ENCODE data around the gene AQP1. TPM values are rescaled to one million over a fixed set of nuclear protein-coding genes. Genes with fewer than 3 reads are reported as not detected.

The AQP1 gene
- total and polyA plus RNA-seq, 10 of the 15 experiments (the other 5 are each of a cell fraction or from before 2014, with no cell fraction given): 0.03 to 0.64 TPM; not detected in 8

GRCh38 chr7:30971840-30972563, 60.3 kb downstream of the AQP1 start:
- TF ChIP-seq EP300 (IDR thresholded peaks at IDR 0.05; ENCODE audit: borderline replicate concordance in 1 of 2, control insufficient read depth in 1 of 2, low read depth in 2 of 2, low read length in 2 of 2): no peak
- no peak for TF ChIP-seq NRF1 (conservative IDR thresholded peaks at IDR 0.05; ENCODE audit: low read depth, low read length)
- no peak for TF ChIP-seq TCF7 (IDR thresholded peaks at IDR 0.05; ENCODE audit: borderline replicate concordance)
- Histone ChIP-seq H3K79me2 (ENCODE audit: control insufficient read depth, insufficient read depth, low read length) (no peaks in the 10 kb centered on the region), H3K4me1 (ENCODE audit: control insufficient read depth, insufficient read depth, low read length) (peaks cover 13% of the 10 kb centered on the region), H3K27me3 (replicated peaks in 1 of 2; ENCODE audit: control insufficient read depth in 2 of 2, insufficient read depth in 2 of 2, low read length in 1 of 2) (no peaks in the 10 kb centered on the region), H3K4me3 (no peak overlapping the region), H3K9ac (ENCODE audit: control insufficient read depth, insufficient read depth, low read length) (no peak overlapping the region), H4K20me1 (ENCODE audit: control insufficient read depth, insufficient read depth) (no peaks in the 10 kb centered on the region), H3K36me3 (ENCODE audit: control insufficient read depth in 2 of 2, insufficient read depth in 2 of 2, low read length in 1 of 2) (no peaks in the 10 kb centered on the region), H2AFZ (ENCODE audit: control insufficient read depth, low read depth, low read length) (no peak overlapping the region), H3K9me3 (replicated peaks; ENCODE audit: control insufficient read depth, insufficient read depth, low read length) (no peaks in the 10 kb centered on the region), H3K27ac (ENCODE audit: control insufficient read depth, insufficient read depth) (no peak overlapping the region), H3K4me2 (ENCODE audit: control insufficient read depth, insufficient read depth) (no peak overlapping the region)
- intact Hi-C loops (cut with micrococcal nuclease; ENCODE audit: unreplicated experiment) (no loop called here), in situ Hi-C loops (cut with MboI) (no loop called here)
- no peak for ATAC-seq
- DNase-seq (ENCODE audit: low read depth, low spot score): no peak
- ChIA-PET CTCF (interaction anchor here (1.7 to 11.3 kb wide), 6 partner anchors 11 to 172 kb away, joined by 8 to 159 read pairs (median 18); no protein-coding TSS in a partner anchor), RAD21 (ENCODE audit: unreplicated experiment) (no interaction called here), SMC1A (ENCODE audit: uncharacterized antibody, unreplicated experiment) (interaction anchor here (1.3 to 4.8 kb wide), 2 partner anchors 33 to 172 kb away, joined by 3 to 49 read pairs; no protein-coding TSS in a partner anchor), POLR2A (no interaction called here)
- FAIRE-seq: no peak
- BruUV-seq (replicated peaks): no TSS peak
- WGBS (ENCODE audit: insufficient coverage, insufficient replicate concordance, low lambda C conversion rate, missing lambda C conversion rate): 40% methylated on average over 15 of the region's 15 CpGs

GRCh38 chr7:30973292-30973691, 61.6 kb downstream of the AQP1 start:
- ChIA-PET SMC1A (ENCODE audit: uncharacterized antibody, unreplicated experiment) (interaction anchor here (0.8 to 4.8 kb wide), 8 partner anchors 10 to 174 kb away, joined by 3 to 49 read pairs (median 5); no protein-coding TSS in a partner anchor), POLR2A (no interaction called here), RAD21 (ENCODE audit: unreplicated experiment) (interaction anchor here (0.8 to 3.4 kb wide), 5 partner anchors 10 to 174 kb away, joined by 3 to 28 read pairs (median 6); no protein-coding TSS in a partner anchor), CTCF (interaction anchor here (0.9 to 11.3 kb wide), 9 partner anchors 9 to 177 kb away, joined by 3 to 159 read pairs (median 9); no protein-coding TSS in a partner anchor)
- Histone ChIP-seq H3K27me3 (replicated peaks in 1 of 2; ENCODE audit: control insufficient read depth in 2 of 2, insufficient read depth in 2 of 2, low read length in 1 of 2) (no peaks in the 10 kb centered on the region), H3K36me3 (ENCODE audit: control insufficient read depth in 2 of 2, insufficient read depth in 2 of 2, low read length in 1 of 2) (no peaks in the 10 kb centered on the region), H3K4me3 (no peak overlapping the region), H3K4me1 (ENCODE audit: control insufficient read depth, insufficient read depth, low read length) (peaks cover 13% of the 10 kb centered on the region), H3K4me2 (ENCODE audit: control insufficient read depth, insufficient read depth) (no peak overlapping the region), H3K9ac (ENCODE audit: control insufficient read depth, insufficient read depth, low read length) (no peak overlapping the region), H3K27ac (ENCODE audit: control insufficient read depth, insufficient read depth) (no peak overlapping the region), H3K9me3 (replicated peaks; ENCODE audit: control insufficient read depth, insufficient read depth, low read length) (no peaks in the 10 kb centered on the region), H3K79me2 (ENCODE audit: control insufficient read depth, insufficient read depth, low read length) (no peaks in the 10 kb centered on the region), H2AFZ (ENCODE audit: control insufficient read depth, low read depth, low read length) (no peak overlapping the region), H4K20me1 (ENCODE audit: control insufficient read depth, insufficient read depth) (no peaks in the 10 kb centered on the region)
- ATAC-seq (no peak), DNase-seq (ENCODE audit: low read depth, low spot score) (no peak), FAIRE-seq (no peak)
- 58% methylated on average over 3 of the region's 3 CpGs for WGBS (ENCODE audit: insufficient coverage, insufficient replicate concordance, low lambda C conversion rate, missing lambda C conversion rate)
- BruUV-seq (replicated peaks): no TSS peak
- in situ Hi-C loops (cut with MboI) (no loop called here), intact Hi-C loops (cut with micrococcal nuclease; ENCODE audit: unreplicated experiment) (no loop called here)
- TF ChIP-seq POLR2AphosphoS2 (IDR thresholded peaks at IDR 0.05; ENCODE audit: low read depth, low read length) (no peak), BCL11A (IDR thresholded peaks at IDR 0.05; ENCODE audit: low read depth, low read length) (no peak), CBX3 (IDR thresholded peaks at IDR 0.05; ENCODE audit: borderline replicate concordance, low read depth) (no peak), ZSCAN29 (IDR thresholded peaks at IDR 0.05) (no peak), KLF5 (IDR thresholded peaks at IDR 0.05; ENCODE audit: partially characterized antibody) (no peak), SP1 (IDR thresholded peaks at IDR 0.05; ENCODE audit: low read depth, low read length) (no peak), ZNF207 (IDR thresholded peaks at IDR 0.05; ENCODE audit: borderline replicate concordance) (no peak)
- TF ChIP-seq, protein P1, sequence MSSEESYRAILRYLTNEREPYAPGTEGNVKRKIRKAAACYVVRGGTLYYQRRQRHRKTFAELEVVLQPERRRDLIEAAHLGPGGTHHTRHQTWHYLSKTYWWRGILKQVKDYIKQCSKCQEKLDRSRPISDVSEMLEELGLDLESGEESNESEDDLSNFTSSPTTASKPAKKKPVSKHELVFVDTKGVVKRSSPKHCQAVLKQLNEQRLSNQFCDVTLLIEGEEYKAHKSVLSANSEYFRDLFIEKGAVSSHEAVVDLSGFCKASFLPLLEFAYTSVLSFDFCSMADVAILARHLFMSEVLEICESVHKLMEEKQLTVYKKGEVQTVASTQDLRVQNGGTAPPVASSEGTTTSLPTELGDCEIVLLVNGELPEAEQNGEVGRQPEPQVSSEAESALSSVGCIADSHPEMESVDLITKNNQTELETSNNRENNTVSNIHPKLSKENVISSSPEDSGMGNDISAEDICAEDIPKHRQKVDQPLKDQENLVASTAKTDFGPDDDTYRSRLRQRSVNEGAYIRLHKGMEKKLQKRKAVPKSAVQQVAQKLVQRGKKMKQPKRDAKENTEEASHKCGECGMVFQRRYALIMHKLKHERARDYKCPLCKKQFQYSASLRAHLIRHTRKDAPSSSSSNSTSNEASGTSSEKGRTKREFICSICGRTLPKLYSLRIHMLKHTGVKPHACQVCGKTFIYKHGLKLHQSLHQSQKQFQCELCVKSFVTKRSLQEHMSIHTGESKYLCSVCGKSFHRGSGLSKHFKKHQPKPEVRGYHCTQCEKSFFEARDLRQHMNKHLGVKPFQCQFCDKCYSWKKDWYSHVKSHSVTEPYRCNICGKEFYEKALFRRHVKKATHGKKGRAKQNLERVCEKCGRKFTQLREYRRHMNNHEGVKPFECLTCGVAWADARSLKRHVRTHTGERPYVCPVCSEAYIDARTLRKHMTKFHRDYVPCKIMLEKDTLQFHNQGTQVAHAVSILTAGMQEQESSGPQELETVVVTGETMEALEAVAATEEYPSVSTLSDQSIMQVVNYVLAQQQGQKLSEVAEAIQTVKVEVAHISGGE (CRISPR knock-in tag; IDR thresholded peaks at IDR 0.05): no peak
- TF ChIP-seq, protein P2, sequence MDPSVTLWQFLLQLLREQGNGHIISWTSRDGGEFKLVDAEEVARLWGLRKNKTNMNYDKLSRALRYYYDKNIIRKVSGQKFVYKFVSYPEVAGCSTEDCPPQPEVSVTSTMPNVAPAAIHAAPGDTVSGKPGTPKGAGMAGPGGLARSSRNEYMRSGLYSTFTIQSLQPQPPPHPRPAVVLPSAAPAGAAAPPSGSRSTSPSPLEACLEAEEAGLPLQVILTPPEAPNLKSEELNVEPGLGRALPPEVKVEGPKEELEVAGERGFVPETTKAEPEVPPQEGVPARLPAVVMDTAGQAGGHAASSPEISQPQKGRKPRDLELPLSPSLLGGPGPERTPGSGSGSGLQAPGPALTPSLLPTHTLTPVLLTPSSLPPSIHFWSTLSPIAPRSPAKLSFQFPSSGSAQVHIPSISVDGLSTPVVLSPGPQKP (IDR thresholded peaks at IDR 0.05; ENCODE audit: low read depth, low read length): no peak
